ENCODE results near the gene SCUBE1. TPM values are rescaled to one million over a fixed set of nuclear protein-coding genes. Genes with fewer than 3 reads are reported as not detected.

SCUBE1 gene
- total and polyA plus RNA-seq, 3 experiments from 2014 or later = 0.07 to 0.33 TPM; not detected in 1

DNA sequence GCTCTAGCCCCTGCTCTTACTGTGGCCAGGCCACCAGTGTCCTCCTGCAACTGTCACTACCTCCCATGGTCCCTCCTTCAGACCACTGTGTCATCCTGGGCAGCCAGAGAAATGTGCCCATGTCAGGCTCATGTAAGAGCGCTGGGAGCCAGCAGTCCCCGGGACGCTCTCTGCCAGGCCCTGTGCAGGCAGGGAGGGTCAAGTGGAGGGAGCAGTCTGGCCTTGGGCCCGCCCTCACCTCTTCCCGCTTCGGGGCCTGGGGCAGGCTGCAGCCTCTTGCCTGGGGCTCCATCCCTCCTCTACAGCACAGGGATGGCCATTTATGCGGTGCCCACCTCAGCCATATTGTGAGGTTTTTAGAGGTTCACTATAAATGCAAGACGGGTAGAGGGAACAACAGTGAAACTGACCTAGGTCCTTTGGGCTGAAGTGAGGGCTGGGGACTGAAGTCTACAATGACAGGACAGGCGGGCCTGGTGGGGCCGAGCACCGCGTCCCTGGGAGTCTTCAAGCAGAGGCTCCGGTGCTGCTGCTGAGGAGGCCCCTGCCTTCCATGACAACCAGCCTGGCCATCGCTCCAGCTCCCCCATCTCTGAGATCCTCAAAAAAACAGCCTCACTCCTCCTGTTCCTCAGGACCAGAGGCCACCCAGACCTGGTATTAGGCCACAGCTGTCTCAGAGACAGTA is 101.3 kb downstream of the SCUBE1 start:
- Histone ChIP-seq H3K4me3 (ENCODE audit: low read length) (no peak overlapping the region), H3K4me1 (ENCODE audit: insufficient read depth, low read length) (no peaks in the 10 kb centered on the region), H3K27ac (ENCODE audit: low read depth, low read length) (no peak overlapping the region), H3K9me3 (ENCODE audit: low read length) (no peaks in the 10 kb centered on the region), H3K27me3 (ENCODE audit: insufficient read depth, low read length, poor library complexity, severe bottlenecking) (no peaks in the 10 kb centered on the region), H3K36me3 (ENCODE audit: insufficient read depth, low read length) (no peaks in the 10 kb centered on the region)
- H3K27me3 Mint-ChIP-seq = peaks cover 2 to 3% of the 10 kb centered on the region in 2 donors
- H3K4me3 Mint-ChIP-seq = no peak overlapping the region
- H3K36me3 Mint-ChIP-seq = no peaks in the 10 kb centered on the region
- ChIA-PET CTCF (interaction anchor here (1.0 to 1.1 kb wide), 2 partner anchors 104 to 105 kb away, joined by 3 read pairs; no protein-coding TSS in a partner anchor), POLR2A (no interaction called here)
- no peaks in the 10 kb centered on the region for H3K9me3 Mint-ChIP-seq
- no peak overlapping the region for H3K27ac Mint-ChIP-seq
- no peak for DNase-seq
- no peaks in the 10 kb centered on the region for H3K4me1 Mint-ChIP-seq

- Mint-ChIP-seq H3K27me3 (peaks cover 2 to 7% of the 10 kb centered on the region in 2 donors), H3K4me1 (no peaks in the 10 kb centered on the region), H3K9me3 (no peaks in the 10 kb centered on the region), H3K4me3 (no peak overlapping the region), H3K36me3 (no peaks in the 10 kb centered on the region), H3K27ac (no peak overlapping the region)
- Histone ChIP-seq H3K4me3 (ENCODE audit: low read length) (no peak overlapping the region), H3K27ac (ENCODE audit: low read depth, low read length) (no peak overlapping the region), H3K36me3 (ENCODE audit: insufficient read depth, low read length) (no peaks in the 10 kb centered on the region), H3K27me3 (ENCODE audit: insufficient read depth, low read length, poor library complexity, severe bottlenecking) (no peaks in the 10 kb centered on the region), H3K9me3 (ENCODE audit: low read length) (no peaks in the 10 kb centered on the region), H3K4me1 (ENCODE audit: insufficient read depth, low read length) (no peaks in the 10 kb centered on the region)
- POLR2A ChIA-PET = no interaction called here
- DNase-seq = no peak
- CTCF ChIA-PET = interaction anchor here (1.1 kb wide), 1 partner anchor 106 kb away, joined by 3 read pairs; no protein-coding TSS in a partner anchor
Measured at GRCh38 chr22:43241138-43241597, 102.0 kb downstream of the SCUBE1 start.

DNA sequence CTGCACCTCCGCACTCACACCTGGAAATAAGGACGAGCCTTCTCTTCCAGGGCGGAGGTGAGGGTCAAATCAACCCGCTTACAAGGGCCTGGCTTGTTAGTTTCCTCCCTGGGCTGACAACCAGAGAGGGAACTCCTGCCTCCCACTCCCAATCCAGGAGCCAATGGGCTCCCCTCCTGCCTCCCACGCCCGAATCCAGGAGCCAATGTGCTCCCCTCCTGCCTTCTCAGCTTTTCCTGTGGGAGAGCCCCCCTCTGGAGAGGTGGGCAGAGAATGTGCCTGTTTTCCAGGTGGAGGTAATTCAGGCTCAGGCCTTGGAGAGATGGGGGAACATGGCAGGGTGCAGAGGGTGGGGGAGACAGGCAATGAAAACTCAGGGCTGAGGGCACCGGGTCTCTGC is 102.6 kb downstream of the SCUBE1 start:
- Histone ChIP-seq H3K4me1 (ENCODE audit: insufficient read depth, low read length) (no peaks in the 10 kb centered on the region), H3K9me3 (ENCODE audit: low read length) (no peaks in the 10 kb centered on the region), H3K4me3 (ENCODE audit: low read length) (no peak overlapping the region), H3K27me3 (ENCODE audit: insufficient read depth, low read length, poor library complexity, severe bottlenecking) (no peaks in the 10 kb centered on the region), H3K27ac (ENCODE audit: low read depth, low read length) (no peak overlapping the region), H3K36me3 (ENCODE audit: insufficient read depth, low read length) (no peaks in the 10 kb centered on the region)
- H3K4me1 Mint-ChIP-seq = no peaks in the 10 kb centered on the region
- H3K36me3 Mint-ChIP-seq = no peaks in the 10 kb centered on the region
- ChIA-PET POLR2A (no interaction called here), CTCF (interaction anchor here (1.1 kb wide), 1 partner anchor 106 kb away, joined by 3 read pairs; no protein-coding TSS in a partner anchor)
- H3K27me3 Mint-ChIP-seq = peaks cover 2 to 7% of the 10 kb centered on the region in 2 donors
- no peak overlapping the region for H3K27ac Mint-ChIP-seq
- no peak overlapping the region for H3K4me3 Mint-ChIP-seq
- H3K9me3 Mint-ChIP-seq = no peaks in the 10 kb centered on the region
- DNase-seq = no peak

GRCh38 chr22:43239956-43240355 is 103.2 kb downstream of the SCUBE1 start:
- H3K4me3 ChIP-seq (ENCODE audit: low read length) = no peak overlapping the region
- H3K36me3 ChIP-seq (ENCODE audit: insufficient read depth, low read length) = no peaks in the 10 kb centered on the region
- H3K27me3 ChIP-seq (ENCODE audit: insufficient read depth, low read length, poor library complexity, severe bottlenecking) = no peaks in the 10 kb centered on the region
- Mint-ChIP-seq H3K4me3 (no peak overlapping the region), H3K4me1 (no peaks in the 10 kb centered on the region), H3K36me3 (no peaks in the 10 kb centered on the region), H3K27ac (no peak overlapping the region), H3K9me3 (no peaks in the 10 kb centered on the region), H3K27me3 (peaks cover 1 to 7% of the 10 kb centered on the region in 2 donors)
- no peaks in the 10 kb centered on the region for H3K9me3 ChIP-seq (ENCODE audit: low read length)
- POLR2A ChIA-PET = no interaction called here
- CTCF ChIA-PET = no interaction called here
- H3K27ac ChIP-seq (ENCODE audit: low read depth, low read length) = no peak overlapping the region
- no peak for DNase-seq
- no peaks in the 10 kb centered on the region for H3K4me1 ChIP-seq (ENCODE audit: insufficient read depth, low read length)

- Histone ChIP-seq H3K27me3 (ENCODE audit: insufficient read depth, low read length, poor library complexity, severe bottlenecking) (no peaks in the 10 kb centered on the region), H3K4me3 (ENCODE audit: low read length) (no peak overlapping the region), H3K36me3 (ENCODE audit: insufficient read depth, low read length) (no peaks in the 10 kb centered on the region), H3K27ac (ENCODE audit: low read depth, low read length) (no peak overlapping the region), H3K4me1 (ENCODE audit: insufficient read depth, low read length) (no peaks in the 10 kb centered on the region), H3K9me3 (ENCODE audit: low read length) (no peaks in the 10 kb centered on the region)
- Mint-ChIP-seq H3K9me3 (no peaks in the 10 kb centered on the region), H3K27me3 (peaks cover 0 to 7% of the 10 kb centered on the region in 2 donors), H3K4me3 (no peak overlapping the region), H3K27ac (no peak overlapping the region), H3K4me1 (no peaks in the 10 kb centered on the region), H3K36me3 (no peaks in the 10 kb centered on the region)
- DNase-seq = no peak
- ChIA-PET POLR2A (no interaction called here), CTCF (no interaction called here)
Measured at GRCh38 chr22:43239193-43239780, 103.9 kb downstream of the SCUBE1 start.

DNA sequence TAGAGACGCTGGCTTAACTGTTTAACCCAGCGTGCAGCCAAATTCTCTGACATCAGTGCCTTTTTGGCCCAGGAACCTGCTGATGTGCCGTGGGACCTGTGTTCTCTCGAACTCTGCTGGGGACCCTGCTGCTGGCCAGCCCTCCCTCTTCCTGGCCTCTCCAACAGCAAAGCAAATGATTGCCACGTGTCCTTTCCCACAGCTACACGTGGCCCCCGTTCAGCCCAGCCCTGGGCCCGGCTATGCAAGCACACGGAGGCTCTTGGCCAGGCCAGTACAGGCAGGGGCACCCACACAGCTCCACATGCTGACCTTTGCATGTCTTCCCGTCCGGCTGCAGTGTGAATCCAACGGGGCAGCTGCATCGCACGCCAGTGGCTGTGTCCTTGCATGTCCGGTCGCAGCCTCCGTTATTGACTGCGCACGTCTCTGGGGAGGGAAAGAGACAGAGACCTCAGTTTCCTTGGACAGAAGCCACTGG is 104.6 kb downstream of the SCUBE1 start:
- H3K9me3 Mint-ChIP-seq = no peaks in the 10 kb centered on the region
- H3K4me3 Mint-ChIP-seq = no peak overlapping the region
- H3K4me3 ChIP-seq (ENCODE audit: low read length) = no peak overlapping the region
- H3K27me3 Mint-ChIP-seq = peaks cover 0 to 7% of the 10 kb centered on the region in 2 donors
- no peaks in the 10 kb centered on the region for H3K27me3 ChIP-seq (ENCODE audit: insufficient read depth, low read length, poor library complexity, severe bottlenecking)
- H3K27ac ChIP-seq (ENCODE audit: low read depth, low read length) = no peak overlapping the region
- ChIA-PET CTCF (no interaction called here), POLR2A (no interaction called here)
- no peak overlapping the region for H3K27ac Mint-ChIP-seq
- no peak for DNase-seq
- H3K9me3 ChIP-seq (ENCODE audit: low read length) = no peaks in the 10 kb centered on the region
- H3K36me3 Mint-ChIP-seq = no peaks in the 10 kb centered on the region
- no peaks in the 10 kb centered on the region for H3K4me1 ChIP-seq (ENCODE audit: insufficient read depth, low read length)
- no peaks in the 10 kb centered on the region for H3K36me3 ChIP-seq (ENCODE audit: insufficient read depth, low read length)
- H3K4me1 Mint-ChIP-seq = no peaks in the 10 kb centered on the region

DNA sequence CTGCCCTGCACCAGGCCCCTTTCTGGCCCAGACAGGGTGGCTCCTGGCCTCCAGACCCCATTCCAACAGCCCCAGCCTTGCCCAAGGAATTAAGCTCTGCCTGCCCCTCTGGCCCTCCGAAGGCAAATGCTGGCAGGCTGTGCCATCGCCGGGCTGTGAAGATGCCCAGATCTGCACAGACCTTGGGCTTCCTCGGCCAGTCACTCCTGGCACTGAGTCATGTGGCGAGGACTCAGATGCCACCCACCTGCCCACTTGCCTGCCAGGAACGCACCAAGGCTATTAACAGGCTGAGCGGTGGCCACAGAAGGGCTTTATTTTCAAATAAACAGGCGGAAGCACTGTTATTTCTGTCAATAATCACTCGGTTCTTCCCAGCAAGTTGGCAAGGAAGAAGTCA is 105.9 kb downstream of the SCUBE1 start:
- Histone ChIP-seq H3K36me3 (ENCODE audit: insufficient read depth, low read length) (no peaks in the 10 kb centered on the region), H3K4me1 (ENCODE audit: insufficient read depth, low read length) (no peaks in the 10 kb centered on the region), H3K27me3 (ENCODE audit: insufficient read depth, low read length, poor library complexity, severe bottlenecking) (no peaks in the 10 kb centered on the region), H3K4me3 (ENCODE audit: low read length) (no peak overlapping the region), H3K27ac (ENCODE audit: low read depth, low read length) (no peak overlapping the region), H3K9me3 (ENCODE audit: low read length) (no peaks in the 10 kb centered on the region)
- POLR2A ChIA-PET = no interaction called here
- Mint-ChIP-seq H3K27me3 (peaks cover 0 to 7% of the 10 kb centered on the region in 2 donors), H3K4me3 (no peak overlapping the region), H3K9me3 (no peaks in the 10 kb centered on the region), H3K27ac (no peak overlapping the region), H3K36me3 (no peaks in the 10 kb centered on the region), H3K4me1 (no peaks in the 10 kb centered on the region)
- no peak for DNase-seq
- CTCF ChIA-PET = interaction anchor here (0.9 kb wide), 1 partner anchor 110 kb away, joined by 3 read pairs; no protein-coding TSS in a partner anchor

GRCh38 chr22:43236411-43237166 is 106.6 kb downstream of the SCUBE1 start:
- Mint-ChIP-seq H3K9me3 (no peaks in the 10 kb centered on the region), H3K36me3 (no peaks in the 10 kb centered on the region), H3K4me3 (peak overlapping the region in 1 of 7 donors; percentile 4), H3K27ac (peak overlapping the region in 1 of 8 donors; percentile 76), H3K27me3 (peaks cover 0 to 7% of the 10 kb centered on the region in 2 donors), H3K4me1 (no peaks in the 10 kb centered on the region)
- H3K27ac ChIP-seq (ENCODE audit: low read depth, low read length) = no peak overlapping the region
- no peaks in the 10 kb centered on the region for H3K9me3 ChIP-seq (ENCODE audit: low read length)
- no peak overlapping the region for H3K4me3 ChIP-seq (ENCODE audit: low read length)
- no peak for DNase-seq
- H3K27me3 ChIP-seq (ENCODE audit: insufficient read depth, low read length, poor library complexity, severe bottlenecking) = no peaks in the 10 kb centered on the region
- POLR2A ChIA-PET = no interaction called here
- no peaks in the 10 kb centered on the region for H3K36me3 ChIP-seq (ENCODE audit: insufficient read depth, low read length)
- CTCF ChIA-PET = no interaction called here
- no peaks in the 10 kb centered on the region for H3K4me1 ChIP-seq (ENCODE audit: insufficient read depth, low read length)

Data from CD8-positive, alpha-beta memory T cell (primary cell).